Prostate gland (tissue), 2 donors: ENCODE data around the gene SH3BP1. TPM values are rescaled to one million over a fixed set of nuclear protein-coding genes. Genes with fewer than 3 reads are reported as not detected.
A peak's percentile ranks its signal among the peaks of the same experiment; 100 is the strongest.

Source experiments
- DNase-seq: peaks from one replicate; pipeline ENCODE4 v3.0.0-alpha.2; 2019; ENCODE audit warnings: low spot score
- H3K27ac ChIP-seq, 2 donors: fragments of 200-600 bp; sonication (generic); 2 replicates each; pipeline ENCODE4 v1.5.1; 2017 to 2019
- H3K27me3 ChIP-seq: fragments of 200-600 bp; sonication (generic); replicated peaks from 2 replicates; pipeline ENCODE4 v1.5.1; 2019; ENCODE audit not compliant: insufficient read depth
- H3K36me3 ChIP-seq, 2 donors: fragments of 200-600 bp; sonication (generic); 1 replicate in 1 of 2; 2 replicates in 1 of 2; pipeline versions ENCODE4 v1.5.1 to v1.8.1; 2017 to 2019
- H3K4me1 ChIP-seq: fragments of 200-600 bp; sonication (generic); replicated peaks from 2 replicates; pipeline ENCODE4 v1.5.1; 2019
- H3K4me3 ChIP-seq, 2 donors: fragments of 200-600 bp; sonication (generic); 2 replicates each; pipeline ENCODE4 v1.5.1; 2017 to 2019
- H3K9me3 ChIP-seq: fragments of 200-600 bp; sonication (generic); 2 replicates; pipeline ENCODE4 v1.5.1; 2017
- CTCF ChIP-seq, 4 experiments: fragments of 200-600 bp in 2 of 4; fragments of 450-650 bp in 2 of 4; sonication (generic) in 2 of 4; IDR thresholded peaks; 1 replicate in 3 of 4; 2 replicates in 1 of 4; pipeline ENCODE4 v1.5.1; 2016 to 2019; ENCODE audit warnings: antibody characterized with exemption in 4 of 4, mild to moderate bottlenecking in 2 of 4, moderate library complexity in 2 of 4
- POLR2A ChIP-seq: fragments of 450-650 bp; IDR thresholded peaks from one replicate; pipeline ENCODE4 v1.6.1; 2016; ENCODE audit warnings: antibody characterized with exemption, mild to moderate bottlenecking
- POLR2AphosphoS5 ChIP-seq: sonication (generic); formaldehyde crosslinking; IDR thresholded peaks from one replicate; pipeline ENCODE4 v1.6.1; 2017; ENCODE audit warnings: antibody characterized with exemption
- WGBS: methylation state at CpG from one replicate; pipeline ENCODE4 v1.1.5; 2018; 5-methylcytosine and 5-hydroxymethylcytosine counted together
- intact Hi-C: fragments of 100-400 bp; cut with DNase I; formaldehyde crosslinking; loops from one replicate; pipeline ENCODE4 v1.14.2; 2022
- total RNA-seq, 2 donors: library from RNA; depleted of rRNA; stranded (reverse); fragments of >200 nt; gene quantifications; one replicate each; pipeline ENCODE4 v1.1.0, GENCODE V29; 2016

SH3BP1 gene
- total RNA-seq, 2 donors from 2014 or later: 10.9 to 12.0 TPM

GRCh38 chr22:37636949-37637273 lies 2.6 kb upstream of the SH3BP1 start:
- H3K9me3 ChIP-seq: no peaks in the 10 kb centered on the region
- intact Hi-C loops: no loop called here
- no peak for DNase-seq
- TF ChIP-seq POLR2AphosphoS5 (no peak), POLR2A (no peak), CTCF (IDR thresholded peaks at IDR 0.05) (no peak)
- H3K4me1 ChIP-seq: no peaks in the 10 kb centered on the region
- 69% methylated on average over 3 of the region's 3 CpGs for WGBS
- H3K27ac ChIP-seq: no peak overlapping the region
- H3K27me3 ChIP-seq: no peaks in the 10 kb centered on the region
- H3K4me3 ChIP-seq: no peak overlapping the region
- no peaks in the 10 kb centered on the region for H3K36me3 ChIP-seq

GRCh38 chr22:37638391-37639069 lies 939 bp upstream of the SH3BP1 start:
- H3K9me3 ChIP-seq: no peaks in the 10 kb centered on the region
- peak overlapping the region; percentile 57 for H3K4me3 ChIP-seq
- H3K36me3 ChIP-seq: no peaks in the 10 kb centered on the region
- TF ChIP-seq POLR2AphosphoS5 (no peak), CTCF (IDR thresholded peaks at IDR 0.05) (no peak), POLR2A (no peak)
- H3K4me1 ChIP-seq: no peaks in the 10 kb centered on the region
- intact Hi-C loops: no loop called here
- DNase-seq: no peak
- H3K27me3 ChIP-seq: no peaks in the 10 kb centered on the region
- 50% methylated on average over 11 of the region's 11 CpGs for WGBS
- H3K27ac ChIP-seq: peak overlapping the region; percentile 73 to 80

- H3K27me3 ChIP-seq: no peaks in the 10 kb centered on the region
- no peaks in the 10 kb centered on the region for H3K9me3 ChIP-seq
- intact Hi-C loops: loop anchor here (5.0 kb wide), 2 partner anchors 37 to 152 kb away; partner anchors contain the start of gene LGALS1
- TF ChIP-seq POLR2AphosphoS5 (no peak), CTCF (IDR thresholded peaks at IDR 0.05) (no peak), POLR2A (no peak)
- 3% methylated on average over 25 of the region's 27 CpGs for WGBS
- H3K4me3 ChIP-seq: peak overlapping the region; percentile 57
- peak overlapping the region; percentile 73 to 80 for H3K27ac ChIP-seq
- no peak for DNase-seq
- no peaks in the 10 kb centered on the region for H3K4me1 ChIP-seq
- H3K36me3 ChIP-seq: no peaks in the 10 kb centered on the region
Measured at GRCh38 chr22:37639771-37640590, 512 bp downstream of the SH3BP1 start.

- H3K27me3 ChIP-seq: no peaks in the 10 kb centered on the region
- no peaks in the 10 kb centered on the region for H3K4me1 ChIP-seq
- DNase-seq: peak; percentile 42
- H3K36me3 ChIP-seq: no peaks in the 10 kb centered on the region
- peak overlapping the region; percentile 73 to 80 for H3K27ac ChIP-seq
- intact Hi-C loops: loop anchor here (5.0 kb wide), 2 partner anchors 36 to 151 kb away; partner anchors contain the start of gene LGALS1
- H3K9me3 ChIP-seq: no peaks in the 10 kb centered on the region
- H3K4me3 ChIP-seq: peak overlapping the region; percentile 57
- 45% methylated on average over 24 of the region's 24 CpGs for WGBS
- TF ChIP-seq CTCF (IDR thresholded peaks at IDR 0.05) (no peak), POLR2AphosphoS5 (no peak), POLR2A (no peak)
Measured at GRCh38 chr22:37640591-37641560, 1.4 kb downstream of the SH3BP1 start.
